ENCODE data around the gene CFB. TPM values are rescaled to one million over a fixed set of nuclear protein-coding genes. Genes with fewer than 3 reads are reported as not detected.

Gene CFB
- total and polyA plus RNA-seq, 9 of the 15 experiments (the other 6 are each of a cell fraction or from before 2014, with no cell fraction given): 0.08 to 0.91 (median 0.22) TPM; not detected in 4

DNA sequence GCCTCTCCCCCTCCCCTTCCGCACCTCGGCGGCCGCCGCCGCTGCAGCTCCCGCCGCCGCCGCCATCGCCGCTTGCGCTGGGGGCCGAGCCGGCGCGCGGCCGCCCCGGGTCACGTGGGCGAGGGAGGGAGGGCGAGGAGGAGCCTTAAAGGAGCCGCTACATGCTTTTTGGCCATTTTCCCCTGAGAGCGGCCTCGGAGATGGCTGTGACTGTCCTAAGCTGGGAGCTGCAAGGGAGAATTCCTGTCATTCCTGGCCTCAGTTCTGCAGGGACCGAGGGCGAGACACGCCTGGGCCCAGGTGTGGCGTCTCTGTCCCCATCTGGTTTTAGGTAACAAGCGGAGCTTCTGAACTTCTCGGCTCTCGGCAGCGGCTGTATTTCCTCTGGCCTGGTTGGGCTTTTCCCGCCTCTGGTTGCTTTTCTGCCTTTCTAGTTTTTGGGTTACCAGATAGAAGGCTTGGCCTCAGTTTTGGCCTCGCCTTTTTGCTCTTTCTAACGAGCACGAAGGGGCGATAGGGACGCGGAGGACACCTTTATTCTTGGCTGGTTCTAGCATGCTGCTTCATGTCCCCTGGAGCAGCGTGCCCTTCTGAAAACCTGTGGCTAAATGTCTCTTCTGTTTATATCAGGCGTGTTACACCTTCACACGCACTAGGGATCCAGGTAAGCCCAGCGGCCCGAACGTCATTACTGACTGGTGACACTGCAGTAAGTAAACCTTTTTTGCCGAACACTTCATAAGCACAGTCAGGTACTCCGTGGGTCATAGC lies 48.1 kb upstream of the CFB start, which contains the start of gene EHMT2 (continued):
- TF ChIP-seq, protein P1, sequence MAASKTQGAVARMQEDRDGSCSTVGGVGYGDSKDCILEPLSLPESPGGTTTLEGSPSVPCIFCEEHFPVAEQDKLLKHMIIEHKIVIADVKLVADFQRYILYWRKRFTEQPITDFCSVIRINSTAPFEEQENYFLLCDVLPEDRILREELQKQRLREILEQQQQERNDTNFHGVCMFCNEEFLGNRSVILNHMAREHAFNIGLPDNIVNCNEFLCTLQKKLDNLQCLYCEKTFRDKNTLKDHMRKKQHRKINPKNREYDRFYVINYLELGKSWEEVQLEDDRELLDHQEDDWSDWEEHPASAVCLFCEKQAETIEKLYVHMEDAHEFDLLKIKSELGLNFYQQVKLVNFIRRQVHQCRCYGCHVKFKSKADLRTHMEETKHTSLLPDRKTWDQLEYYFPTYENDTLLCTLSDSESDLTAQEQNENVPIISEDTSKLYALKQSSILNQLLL (CRISPR knock-in tag; IDR thresholded peaks at IDR 0.05; ENCODE audit: borderline replicate concordance): no peak
- TF ChIP-seq HDGF (IDR thresholded peaks at IDR 0.05) (no peak), RREB1 (CRISPR knock-in tag; IDR thresholded peaks at IDR 0.05) (no peak), BCL6 (CRISPR knock-in tag; IDR thresholded peaks at IDR 0.05) (no peak), CREM (IDR thresholded peaks at IDR 0.05; ENCODE audit: low read depth) (peak; percentile 36; the same call in 1 of the 2 replicates), ZNF133 (CRISPR knock-in tag; IDR thresholded peaks at IDR 0.05) (no peak), ZNF75A (CRISPR knock-in tag; IDR thresholded peaks at IDR 0.05) (no peak), FOXJ2 (tag; IDR thresholded peaks at IDR 0.05) (no peak), KAT2B (IDR thresholded peaks at IDR 0.05; ENCODE audit: low read depth, low read length) (no peak), SETDB1 (IDR thresholded peaks at IDR 0.05; ENCODE audit: low read length) (no peak), WHSC1 (IDR thresholded peaks at IDR 0.05; ENCODE audit: low read length) (no peak), POLR2G (IDR thresholded peaks at IDR 0.05; ENCODE audit: low read depth, low read length) (peak; percentile 82), ZNF217 (CRISPR knock-in tag; IDR thresholded peaks at IDR 0.05) (no peak), COPS2 (conservative IDR thresholded peaks at IDR 0.05) (no peak), ZNF444 (CRISPR knock-in tag; IDR thresholded peaks at IDR 0.05) (no peak), GATA2 (CRISPR knock-in tag; IDR thresholded peaks at IDR 0.05) (no peak), EP400 (IDR thresholded peaks at IDR 0.05) (peak; percentile 65; the same call in 1 of the 2 replicates), POLR2AphosphoS2 (IDR thresholded peaks at IDR 0.05; ENCODE audit: low read length) (no peak)
- TF ChIP-seq, protein P2, sequence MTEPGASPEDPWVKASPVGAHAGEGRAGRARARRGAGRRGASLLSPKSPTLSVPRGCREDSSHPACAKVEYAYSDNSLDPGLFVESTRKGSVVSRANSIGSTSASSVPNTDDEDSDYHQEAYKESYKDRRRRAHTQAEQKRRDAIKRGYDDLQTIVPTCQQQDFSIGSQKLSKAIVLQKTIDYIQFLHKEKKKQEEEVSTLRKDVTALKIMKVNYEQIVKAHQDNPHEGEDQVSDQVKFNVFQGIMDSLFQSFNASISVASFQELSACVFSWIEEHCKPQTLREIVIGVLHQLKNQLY (CRISPR knock-in tag; conservative IDR thresholded peaks at IDR 0.05): peak in 1 of 2 experiments; percentile 82; a peak in 1 of 4 replicates
- TF ChIP-seq, protein P3, sequence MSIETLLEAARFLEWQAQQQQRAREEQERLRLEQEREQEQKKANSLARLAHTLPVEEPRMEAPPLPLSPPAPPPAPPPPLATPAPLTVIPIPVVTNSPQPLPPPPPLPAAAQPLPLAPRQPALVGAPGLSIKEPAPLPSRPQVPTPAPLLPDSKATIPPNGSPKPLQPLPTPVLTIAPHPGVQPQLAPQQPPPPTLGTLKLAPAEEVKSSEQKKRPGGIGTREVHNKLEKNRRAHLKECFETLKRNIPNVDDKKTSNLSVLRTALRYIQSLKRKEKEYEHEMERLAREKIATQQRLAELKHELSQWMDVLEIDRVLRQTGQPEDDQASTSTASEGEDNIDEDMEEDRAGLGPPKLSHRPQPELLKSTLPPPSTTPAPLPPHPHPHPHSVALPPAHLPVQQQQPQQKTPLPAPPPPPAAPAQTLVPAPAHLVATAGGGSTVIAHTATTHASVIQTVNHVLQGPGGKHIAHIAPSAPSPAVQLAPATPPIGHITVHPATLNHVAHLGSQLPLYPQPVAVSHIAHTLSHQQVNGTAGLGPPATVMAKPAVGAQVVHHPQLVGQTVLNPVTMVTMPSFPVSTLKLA (conservative IDR thresholded peaks at IDR 0.05): peak; percentile 35 to 54; a peak in 2 of 4 replicates
